GM21515 (cell line): Measurements from ENCODE around the gene LRP10.
A peak's percentile ranks its signal among the peaks of the same experiment; 100 is the strongest.
"Not testable (repeated sequence)": the region's sequence is repeated elsewhere in the genome, so short reads cannot be mapped to it uniquely, and the experiment has no call there.

Source experiments
- ATAC-seq: cut with Tn5 transposase; IDR thresholded peaks from one replicate; pipeline ENCODE4 v1.9.1; 2021; ENCODE audit not compliant: unreplicated experiment

LRP10 gene

GRCh38 chr14:22908601-22909000, 37.1 kb downstream of the LRP10 start:
- no peak for ATAC-seq

- no peak for ATAC-seq
These were observed 39.4 kb downstream of the LRP10 start for GRCh38 chr14:22910916-22911315.

DNA sequence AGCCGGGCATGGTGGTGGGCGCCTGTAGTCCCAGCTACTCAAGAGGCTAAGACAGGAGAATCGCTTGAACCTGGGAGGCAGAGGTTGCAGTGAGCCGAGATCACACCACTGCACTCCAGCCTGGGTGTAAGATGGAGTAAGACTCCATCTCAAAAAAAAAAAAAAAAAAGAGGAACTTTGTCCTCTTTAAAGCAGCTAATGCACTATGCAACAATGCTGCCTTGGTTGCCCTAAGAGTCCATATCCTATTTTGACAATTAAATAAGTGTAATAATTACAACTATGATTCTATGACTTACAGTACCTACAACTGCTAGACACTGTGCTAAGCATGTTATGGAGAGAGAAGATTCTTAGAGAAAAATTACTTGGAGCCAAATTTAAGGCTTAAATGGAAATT, 43.3 kb downstream of the LRP10 start:
- not testable (repeated sequence) for ATAC-seq

- no peak for ATAC-seq
These were observed 44.5 kb downstream of the LRP10 start for GRCh38 chr14:22915886-22916521.

- peak; percentile 84 for ATAC-seq
These were observed 47.5 kb downstream of the LRP10 start, which contains the start of gene RBM23 for GRCh38 chr14:22918804-22919600. TSS of gene RBM23 (minus strand) at chr14:22919149.

DNA sequence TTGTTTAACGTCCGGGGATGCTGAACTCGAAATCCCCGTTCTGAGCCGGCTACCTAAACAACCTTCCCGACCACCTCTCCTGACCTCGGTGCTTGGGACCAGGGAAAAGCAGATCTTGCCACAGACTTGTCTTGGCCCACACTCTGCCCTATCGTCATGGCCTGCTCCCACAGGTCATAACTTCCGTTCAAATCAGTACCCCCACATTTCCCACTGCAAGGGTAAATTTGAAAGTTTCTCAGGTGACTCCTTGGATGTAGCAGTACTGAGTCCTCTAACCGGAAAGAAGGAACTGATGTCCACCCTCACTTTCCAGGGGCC, 48.0 kb downstream of the LRP10 start:
- ATAC-seq = peak; percentile 19

DNA sequence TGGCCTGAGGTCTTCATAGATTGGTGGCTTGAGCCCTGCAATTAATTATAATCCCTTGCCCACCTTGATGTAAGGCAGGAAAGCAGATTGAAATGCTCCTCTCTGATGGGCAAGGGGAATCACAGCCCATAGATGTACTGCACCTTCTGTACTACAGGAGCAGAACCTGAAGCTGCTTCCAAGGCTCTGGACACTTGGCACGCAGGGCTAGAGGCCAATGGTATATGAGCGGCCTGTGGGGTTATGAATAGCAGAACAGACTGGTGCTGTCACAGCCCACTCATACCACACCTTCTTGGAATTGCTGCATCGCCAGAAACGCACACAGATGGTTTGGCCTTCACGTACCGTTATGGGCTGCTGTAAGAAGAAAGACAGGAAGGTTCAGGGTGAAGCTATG, 49.2 kb downstream of the LRP10 start:
- ATAC-seq = no peak

DNA sequence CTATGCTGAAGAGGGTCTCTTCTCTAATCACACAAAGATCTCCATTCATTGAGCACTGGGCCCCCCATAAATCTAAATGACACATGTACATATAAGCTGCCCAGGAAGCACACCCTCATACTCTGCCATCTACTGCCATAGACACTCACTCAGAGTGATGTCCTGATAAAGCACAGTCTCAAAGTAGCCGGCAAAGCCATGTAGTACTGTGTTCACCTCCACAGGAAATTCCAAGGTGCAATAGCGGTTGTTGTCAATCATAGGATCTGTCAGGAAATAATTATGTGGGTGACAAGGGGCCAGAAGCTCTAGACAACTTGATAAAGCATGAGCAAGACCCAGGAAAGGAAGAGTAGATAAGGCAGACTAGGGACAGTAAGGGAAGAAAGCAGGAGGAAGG, 50.8 kb downstream of the LRP10 start:
- no peak for ATAC-seq

- ATAC-seq = no peak
These were observed 52.2 kb downstream of the LRP10 start for GRCh38 chr14:22923746-22924145.

- no peak for ATAC-seq
These were observed 54.0 kb downstream of the LRP10 start for GRCh38 chr14:22925513-22925912.

GRCh38 chr14:22926316-22926715, 54.8 kb downstream of the LRP10 start:
- no peak for ATAC-seq

DNA sequence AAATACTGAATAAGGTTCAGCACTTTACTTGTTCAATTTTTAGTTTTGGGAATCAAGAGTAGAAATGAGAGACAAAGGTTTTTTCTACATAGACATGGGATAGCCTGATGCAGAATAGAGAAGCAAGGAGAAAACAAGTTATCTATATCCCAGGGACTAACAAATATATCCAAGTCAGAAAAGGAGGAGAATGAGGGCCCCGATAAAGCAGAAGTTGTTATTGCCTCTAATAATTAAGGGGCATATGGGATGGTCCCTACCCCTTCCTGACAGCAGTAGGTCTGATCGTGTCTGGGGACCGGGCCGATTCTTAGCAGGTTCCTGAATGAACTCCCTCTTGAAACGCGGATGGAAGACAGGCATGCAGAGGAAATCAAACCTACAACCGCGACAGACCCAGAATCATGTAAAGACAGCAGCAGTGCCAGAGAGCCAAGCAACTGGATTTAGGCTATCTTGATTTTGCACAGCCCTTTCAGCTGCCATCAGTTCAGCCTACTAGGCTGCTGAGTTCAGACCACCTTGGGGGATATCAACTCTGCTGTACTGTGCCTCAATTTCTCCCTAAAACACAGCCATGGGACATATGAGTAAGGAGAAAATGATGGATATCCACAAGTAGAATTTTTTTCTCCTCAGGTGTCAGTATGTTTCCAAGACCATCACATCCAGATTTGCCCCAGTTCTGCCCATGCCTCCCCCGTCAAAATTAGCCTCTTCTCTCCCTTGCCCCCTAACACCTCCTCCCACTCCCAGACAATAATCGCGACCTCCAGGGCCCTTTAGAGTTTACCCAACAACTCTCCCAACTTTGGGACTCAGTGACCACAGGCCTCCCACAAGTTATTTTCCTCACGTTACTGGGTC, 56.9 kb downstream of the LRP10 start:
- ATAC-seq = no peak

GRCh38 chr14:22929104-22929960, 57.8 kb downstream of the LRP10 start, which contains the start of gene PRMT5:
TSS of gene PRMT5 (minus strand) at chr14:22929376. CDS start at chr14:22929361, 15 bp downstream.
- peak; percentile 90 for ATAC-seq

GRCh38 chr14:22929961-22930364, 58.4 kb downstream of the LRP10 start:
- no peak for ATAC-seq
